ENCODE results near the gene VWA1.

Gene VWA1

GRCh38 chr1:1490633-1491230 is 55.2 kb downstream of the VWA1 start:
- no peak for DNase-seq

GRCh38 chr1:1491601-1492000 is 56.1 kb downstream of the VWA1 start:
- no peak for DNase-seq
